Osteoblast (primary cell): ENCODE measurements around the gene TACR1. TPM values are rescaled to one million over a fixed set of nuclear protein-coding genes. Genes with fewer than 3 reads are reported as not detected.

Experiments used
- DNase-seq: peaks from one replicate; pipeline ENCODE4 v3.0.0; 2011; ENCODE audit warnings: low spot score, mixed read lengths; ENCODE audit not compliant: insufficient read length; ENCODE audit errors: missing footprints
- H2AFZ ChIP-seq: 2 replicates; pipeline ENCODE4 v1.6.0; 2011; ENCODE audit warnings: mild to moderate bottlenecking, low read length
- H3K27ac ChIP-seq: 2 replicates; pipeline ENCODE4 v1.5.1; 2011; ENCODE audit warnings: mild to moderate bottlenecking, low read depth, low read length, moderate library complexity
- H3K27me3 ChIP-seq: 2 replicates; pipeline ENCODE4 v1.6.0; 2012; ENCODE audit warnings: mild to moderate bottlenecking, control low read depth, inconsistent platforms, low read length, moderate library complexity; ENCODE audit not compliant: insufficient read depth
- H3K36me3 ChIP-seq: 2 replicates; pipeline ENCODE4 v1.5.1; 2011; ENCODE audit warnings: mild to moderate bottlenecking, low read length, control low read depth, moderate library complexity; ENCODE audit not compliant: insufficient read depth
- H3K4me1 ChIP-seq: 2 replicates; pipeline ENCODE4 v1.5.1; 2011; ENCODE audit warnings: mild to moderate bottlenecking, low read length, control low read depth, moderate library complexity; ENCODE audit not compliant: insufficient read depth
- H3K4me2 ChIP-seq: 2 replicates; pipeline ENCODE4 v1.6.0; 2011; ENCODE audit warnings: mild to moderate bottlenecking, low read length; ENCODE audit not compliant: insufficient read depth
- H3K4me3 ChIP-seq: fragments of 200-600 bp; sonication (generic); 3 replicates; pipeline ENCODE4 v1.5.1; 2012; ENCODE audit warnings: mild to moderate bottlenecking, low read length, inconsistent platforms; ENCODE audit not compliant: insufficient read depth
- H3K79me2 ChIP-seq: 2 replicates; pipeline ENCODE4 v1.6.0; 2012; ENCODE audit warnings: mild to moderate bottlenecking, low read length, control low read depth, inconsistent platforms; ENCODE audit not compliant: insufficient read depth
- H3K9me3 ChIP-seq: 2 replicates; pipeline ENCODE4 v1.5.1; 2011; ENCODE audit warnings: low read depth, low read length, control low read depth
- H4K20me1 ChIP-seq: 2 replicates; pipeline ENCODE4 v1.6.0; 2012; ENCODE audit warnings: mild to moderate bottlenecking, low read length, control low read depth; ENCODE audit not compliant: insufficient read depth
- CTCF ChIP-seq: IDR thresholded peaks from 2 replicates; pipeline ENCODE4 v1.5.1; 2011; ENCODE audit warnings: mild to moderate bottlenecking, low read depth, low read length, moderate library complexity; ENCODE audit errors: extremely low read depth
- total RNA-seq: library from RNA; depleted of rRNA; stranded (reverse); fragments of >200 nt; gene quantifications from 2 replicates; pipeline ENCODE4 v1.2.3, GENCODE V29; 2012

TACR1 gene
- total RNA-seq, 1 donor, result under 0.01 TPM

- TF ChIP-seq CTCF, result no peak
- no peak overlapping the region for H3K4me3 ChIP-seq
- DNase-seq, result no peak
- no peak overlapping the region for H2AFZ ChIP-seq
- no peaks in the 10 kb centered on the region for H3K36me3 ChIP-seq
- H3K79me2 ChIP-seq, result no peaks in the 10 kb centered on the region
- no peaks in the 10 kb centered on the region for H3K4me1 ChIP-seq
- no peak overlapping the region for H3K4me2 ChIP-seq
- no peaks in the 10 kb centered on the region for H3K9me3 ChIP-seq
- no peak overlapping the region for H3K27ac ChIP-seq
- no peaks in the 10 kb centered on the region for H4K20me1 ChIP-seq
- H3K27me3 ChIP-seq, result no peaks in the 10 kb centered on the region
These were observed 167.2 kb downstream of the TACR1 start for GRCh38 chr2:75031906-75032803.

GRCh38 chr2:75031171-75031570 is 168.1 kb downstream of the TACR1 start:
- H3K27me3 ChIP-seq, result no peaks in the 10 kb centered on the region
- no peaks in the 10 kb centered on the region for H3K79me2 ChIP-seq
- H3K36me3 ChIP-seq, result no peaks in the 10 kb centered on the region
- H4K20me1 ChIP-seq, result no peaks in the 10 kb centered on the region
- no peak overlapping the region for H2AFZ ChIP-seq
- no peak overlapping the region for H3K27ac ChIP-seq
- H3K4me3 ChIP-seq, result no peak overlapping the region
- no peaks in the 10 kb centered on the region for H3K4me1 ChIP-seq
- no peak overlapping the region for H3K4me2 ChIP-seq
- no peak for DNase-seq
- H3K9me3 ChIP-seq, result no peaks in the 10 kb centered on the region
- TF ChIP-seq CTCF, result no peak

GRCh38 chr2:75030218-75031009 is 168.9 kb downstream of the TACR1 start:
- Histone ChIP-seq H3K36me3 (no peaks in the 10 kb centered on the region), H3K4me2 (no peak overlapping the region), H3K4me3 (no peak overlapping the region), H4K20me1 (no peaks in the 10 kb centered on the region), H3K9me3 (no peaks in the 10 kb centered on the region), H3K27me3 (no peaks in the 10 kb centered on the region), H3K79me2 (no peaks in the 10 kb centered on the region), H2AFZ (no peak overlapping the region), H3K4me1 (peaks cover 2% of the 10 kb centered on the region), H3K27ac (no peak overlapping the region)
- no peak for TF ChIP-seq CTCF
- no peak for DNase-seq

- H3K9me3 ChIP-seq, result no peaks in the 10 kb centered on the region
- no peak overlapping the region for H3K4me3 ChIP-seq
- no peaks in the 10 kb centered on the region for H3K27me3 ChIP-seq
- no peak overlapping the region for H3K27ac ChIP-seq
- no peaks in the 10 kb centered on the region for H4K20me1 ChIP-seq
- H3K4me1 ChIP-seq, result peaks cover 3% of the 10 kb centered on the region
- no peak overlapping the region for H3K4me2 ChIP-seq
- H2AFZ ChIP-seq, result no peak overlapping the region
- no peak for DNase-seq
- no peak for TF ChIP-seq CTCF
- no peaks in the 10 kb centered on the region for H3K79me2 ChIP-seq
- no peaks in the 10 kb centered on the region for H3K36me3 ChIP-seq
These were observed 171.4 kb downstream of the TACR1 start for GRCh38 chr2:75027886-75028285.
